Measurements from ENCODE around the gene NRIP1.
"Not testable (repeated sequence)": the region's sequence is repeated elsewhere in the genome, so short reads cannot be mapped to it uniquely, and the experiment has no call there.

The NRIP1 gene

DNA sequence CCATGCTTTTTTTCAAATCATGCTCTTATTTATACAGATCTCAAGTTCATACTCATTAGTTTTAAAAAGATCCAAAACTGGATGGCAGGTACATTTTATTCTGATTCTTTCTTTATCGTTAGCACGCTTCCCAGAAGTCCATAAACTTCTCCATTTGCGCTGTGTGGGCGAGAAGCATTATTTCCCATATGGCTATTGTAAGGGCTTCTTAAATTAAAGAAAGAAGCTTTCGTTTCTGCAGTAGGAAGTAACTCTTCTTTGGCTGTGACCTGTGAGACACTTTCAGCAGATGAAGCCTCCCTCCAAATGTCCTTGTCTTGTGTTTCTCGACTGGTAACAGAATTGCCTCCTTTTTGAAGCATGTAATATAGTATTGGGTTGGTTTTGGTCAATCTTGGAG lies 100.2 kb downstream of the NRIP1 start:
- no peak for DNase-seq

DNA sequence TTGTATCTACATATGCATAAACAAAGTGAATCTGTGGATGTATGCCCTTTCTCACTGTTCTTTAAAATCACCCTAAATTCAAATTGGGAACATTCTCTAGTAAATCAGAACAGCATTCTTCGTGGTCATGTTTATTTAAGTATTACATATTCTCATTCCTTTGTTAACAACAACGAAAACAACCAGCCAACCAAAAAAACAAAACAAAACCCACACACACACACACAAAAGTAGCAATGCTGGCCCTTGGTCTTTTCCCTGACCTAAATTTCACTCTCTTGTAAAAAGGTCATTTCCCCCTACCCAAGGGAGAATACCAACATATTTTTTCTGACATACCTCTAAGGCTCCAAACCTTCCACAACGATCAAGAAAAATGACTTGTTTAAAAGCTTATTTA lies 102.6 kb downstream of the NRIP1 start:
- DNase-seq = no peak

DNA sequence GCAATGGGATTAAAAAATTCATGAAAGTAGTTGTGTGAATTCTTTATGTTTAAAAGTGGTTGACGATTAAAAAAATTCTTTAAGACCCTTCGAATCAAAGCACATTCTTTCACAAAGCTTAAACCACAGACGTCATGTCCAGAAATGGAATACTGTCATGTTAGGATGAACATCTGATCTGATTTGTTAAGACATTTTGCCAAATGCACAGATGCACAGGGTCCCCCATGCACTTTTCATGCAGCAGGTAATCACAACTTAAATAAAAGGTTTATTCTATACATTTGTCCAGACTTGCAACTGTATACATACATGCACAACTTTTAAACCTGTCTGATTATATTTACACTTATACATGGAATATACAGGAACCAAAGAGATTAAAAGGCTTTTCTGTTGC lies 103.3 kb downstream of the NRIP1 start:
- DNase-seq = no peak

DNA sequence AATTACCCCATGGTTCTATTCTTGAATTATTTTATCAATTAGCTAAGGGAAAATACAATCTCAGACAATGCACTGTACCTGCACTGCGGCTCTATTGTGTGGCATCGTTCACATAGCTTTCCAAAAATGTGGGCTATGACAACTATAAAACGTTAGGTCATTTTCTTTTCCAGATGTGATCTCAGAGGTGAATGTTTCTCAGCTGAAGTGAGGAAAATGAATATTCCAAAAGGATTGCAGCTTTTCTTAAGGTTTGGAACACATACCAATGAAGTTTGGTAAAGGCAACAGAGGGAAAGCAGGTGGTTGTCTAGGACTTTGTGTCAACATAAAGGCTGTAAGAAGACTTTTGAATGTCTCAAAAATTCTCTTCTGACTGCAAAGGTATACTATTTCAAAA lies 105.5 kb downstream of the NRIP1 start:
- no peak for DNase-seq

DNA sequence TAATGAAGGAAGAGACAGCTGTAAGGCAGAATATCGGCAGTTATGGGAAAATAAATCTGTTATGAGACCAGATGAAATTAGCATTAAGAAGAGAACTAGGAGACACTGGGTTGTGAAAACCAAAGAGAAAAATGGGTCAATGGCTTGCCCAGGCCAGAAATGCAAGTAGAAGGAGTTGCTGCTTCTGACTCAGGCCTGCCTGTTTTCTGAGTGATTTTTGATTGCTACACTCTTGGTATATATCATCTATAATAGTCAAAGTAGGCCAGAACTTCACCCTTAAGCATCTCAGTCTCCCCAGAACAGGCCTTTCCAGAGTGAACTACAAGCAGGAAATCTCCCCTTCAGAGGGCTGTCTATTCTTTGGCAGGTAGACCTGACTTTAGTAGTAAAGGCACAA lies 107.0 kb downstream of the NRIP1 start:
- no peak for DNase-seq

DNA sequence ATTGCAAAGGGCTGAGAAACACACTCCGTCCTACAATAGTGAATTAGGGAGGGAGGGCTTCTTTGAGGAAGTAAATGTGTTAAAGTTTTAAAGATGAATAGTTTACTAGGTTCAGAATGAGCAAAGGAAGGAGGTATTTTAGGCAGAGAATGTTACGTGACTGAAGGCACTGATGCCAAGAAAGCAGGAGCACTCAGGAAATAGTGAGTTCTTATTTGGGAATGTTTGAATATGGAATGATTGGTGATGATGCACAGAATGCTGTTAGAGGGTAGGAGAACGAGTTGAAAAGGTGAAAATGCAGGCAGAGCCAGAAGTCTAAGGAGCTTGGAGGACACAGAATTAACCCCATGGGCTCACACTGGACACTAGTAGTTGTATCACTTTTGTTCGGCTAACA lies 108.0 kb downstream of the NRIP1 start:
- DNase-seq = no peak

DNA sequence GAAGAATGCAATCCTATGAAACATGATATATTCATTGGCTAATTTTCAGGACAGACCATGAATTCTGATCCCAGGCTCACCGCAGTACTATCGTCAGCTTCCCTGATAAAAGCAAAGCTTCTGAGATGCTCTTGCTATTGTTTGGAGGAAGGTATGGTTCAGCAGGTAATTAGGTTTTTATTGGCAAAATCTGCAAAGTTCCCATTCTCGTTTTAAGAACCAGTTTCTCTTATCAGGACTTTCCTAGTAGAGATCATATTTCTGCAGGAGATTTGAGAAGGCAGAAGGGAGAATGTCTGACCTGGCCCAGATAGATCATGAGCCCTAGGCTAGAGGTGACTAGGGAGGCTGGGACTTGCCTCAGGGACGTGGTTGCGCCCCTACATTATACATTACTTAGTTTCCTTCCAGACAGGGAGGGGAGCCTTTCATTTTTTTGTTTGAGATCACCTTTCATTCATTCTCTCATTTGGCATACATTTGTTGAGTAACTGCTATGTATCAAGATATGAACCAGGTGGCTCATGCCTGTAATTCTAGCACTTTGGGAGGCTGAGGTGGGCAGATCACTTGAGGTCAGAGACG lies 108.8 kb downstream of the NRIP1 start:
- no peak for DNase-seq

DNA sequence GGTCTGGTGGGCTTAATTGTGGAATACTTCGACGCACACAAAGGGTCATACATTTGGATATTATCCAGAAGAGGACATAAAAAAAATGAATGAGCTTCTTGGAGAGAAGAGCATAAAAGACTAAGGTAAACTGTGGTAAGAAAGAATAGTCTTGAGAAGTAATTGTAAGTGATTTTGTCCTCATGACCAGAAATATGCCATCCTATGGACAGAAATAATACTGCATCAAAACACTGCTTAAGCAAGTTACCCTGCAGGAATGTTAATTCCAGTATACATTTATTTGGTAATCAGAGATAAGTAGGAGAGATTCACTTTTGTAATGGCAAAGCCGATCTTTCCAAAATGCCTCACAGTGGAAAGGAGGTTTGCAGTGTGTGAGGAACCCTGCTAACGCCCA lies 111.9 kb downstream of the NRIP1 start:
- no peak for DNase-seq

DNA sequence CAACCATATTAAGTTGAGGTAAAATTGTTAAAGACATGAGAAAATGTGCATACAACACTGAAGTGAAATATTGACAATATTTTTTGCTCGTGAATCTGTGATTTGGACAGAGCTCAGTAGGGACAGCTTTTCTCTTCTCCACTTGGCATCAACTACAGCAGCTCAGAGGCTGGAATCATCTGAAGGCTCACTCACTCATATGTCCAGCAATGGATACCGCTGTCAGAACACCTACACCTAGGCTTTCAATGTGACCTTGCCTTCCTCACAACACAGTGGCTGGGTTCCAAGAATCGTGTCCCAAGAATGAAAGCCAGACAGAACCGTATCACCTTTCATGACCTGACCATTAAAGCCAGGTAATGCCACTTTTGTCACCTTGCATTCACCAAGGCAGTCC lies 115.2 kb downstream of the NRIP1 start:
- DNase-seq = no peak

DNA sequence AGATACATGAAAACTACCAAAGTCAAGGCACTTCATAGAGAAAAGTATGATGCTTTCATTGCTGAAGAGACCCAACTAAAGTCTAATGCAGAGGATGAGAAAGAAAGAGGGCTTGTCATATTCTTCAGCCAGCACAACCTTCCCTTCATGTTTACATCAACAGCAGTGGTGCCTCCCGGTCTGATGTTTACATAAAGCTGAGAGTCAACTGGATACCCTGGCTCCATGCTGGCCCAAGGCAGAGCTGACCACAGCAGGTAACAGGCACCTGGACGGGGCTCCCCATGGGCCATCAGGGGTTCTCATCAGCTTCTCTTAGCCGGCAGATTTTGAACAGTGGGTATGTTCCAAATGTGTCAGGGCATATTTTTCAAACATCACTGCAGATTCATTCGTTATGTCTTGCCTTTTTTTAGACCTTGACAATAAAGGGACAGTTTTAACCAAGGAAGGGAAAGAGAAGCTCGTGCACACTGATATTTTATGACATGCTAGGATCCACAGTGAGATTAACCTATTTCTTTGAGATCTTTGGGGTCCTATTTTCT lies 117.1 kb downstream of the NRIP1 start:
- DNase-seq = no peak

DNA sequence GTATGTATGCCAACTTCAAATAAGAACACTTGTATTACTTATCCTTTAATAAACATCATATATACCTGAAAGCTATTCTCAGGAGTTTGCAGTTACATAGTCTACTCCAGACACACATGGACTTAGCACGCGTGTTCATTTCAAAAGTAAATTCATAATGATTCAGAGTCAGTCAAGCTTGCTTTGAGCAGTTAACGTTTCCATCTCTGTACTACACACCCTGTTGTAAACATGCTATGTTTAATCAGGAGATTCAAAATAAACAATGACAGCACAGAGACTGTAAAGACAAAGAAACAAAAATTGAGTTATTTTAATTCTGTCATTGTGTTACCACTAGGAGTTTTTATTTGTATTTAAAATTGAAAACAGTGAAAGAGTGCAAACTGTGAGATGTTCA lies 119.6 kb downstream of the NRIP1 start:
- no peak for DNase-seq

DNA sequence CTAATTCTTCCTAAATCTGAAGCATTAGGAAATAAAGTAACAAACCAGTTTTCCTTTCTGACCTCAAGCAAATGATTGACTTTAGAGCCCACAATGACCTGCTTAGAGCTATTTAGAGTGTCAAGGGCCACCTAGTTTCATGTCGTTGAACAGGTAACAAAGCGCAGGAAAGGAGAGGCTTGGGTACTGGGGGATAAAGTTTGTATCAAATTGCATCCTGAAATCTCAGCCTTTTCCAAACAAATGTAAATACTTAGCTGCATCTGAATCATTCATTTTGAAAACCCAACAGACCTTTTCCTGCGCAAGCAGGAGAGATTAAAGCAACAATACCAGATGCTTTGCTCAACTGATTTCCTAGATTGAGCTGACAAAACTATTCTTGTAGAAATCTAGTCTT lies 121.2 kb downstream of the NRIP1 start:
- no peak for DNase-seq

DNA sequence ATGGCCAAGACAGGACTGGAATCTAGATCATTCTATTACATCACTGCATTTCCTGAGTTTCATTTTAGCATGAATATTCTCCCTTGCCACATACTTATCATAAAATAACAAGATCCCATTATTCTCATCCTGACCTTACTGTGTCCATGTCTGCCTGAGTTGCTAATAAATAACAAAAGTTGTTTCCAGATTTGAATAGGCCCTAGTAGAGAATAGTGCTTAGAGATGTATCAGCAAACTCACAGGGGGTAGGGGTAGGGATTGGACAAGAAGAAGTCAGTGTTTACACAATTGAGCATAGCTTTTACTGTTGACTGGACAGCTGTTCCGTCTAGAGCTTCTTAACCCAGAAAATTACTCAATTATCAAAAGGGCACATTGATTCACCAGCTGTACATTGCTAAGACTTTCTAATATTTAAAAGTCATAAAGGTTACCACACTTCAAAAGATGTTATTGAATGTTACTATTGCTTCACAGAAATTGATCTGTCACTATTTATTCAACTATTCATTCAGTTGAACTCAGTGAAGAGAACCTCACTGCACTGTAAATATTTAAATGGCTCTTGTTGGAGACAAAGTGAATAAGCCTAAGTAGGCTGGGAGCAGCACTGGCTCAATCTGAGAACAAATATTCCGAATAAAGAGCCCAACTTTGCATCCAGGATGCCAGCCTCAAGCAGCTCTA lies 121.9 kb downstream of the NRIP1 start:
- DNase-seq = no peak

DNA sequence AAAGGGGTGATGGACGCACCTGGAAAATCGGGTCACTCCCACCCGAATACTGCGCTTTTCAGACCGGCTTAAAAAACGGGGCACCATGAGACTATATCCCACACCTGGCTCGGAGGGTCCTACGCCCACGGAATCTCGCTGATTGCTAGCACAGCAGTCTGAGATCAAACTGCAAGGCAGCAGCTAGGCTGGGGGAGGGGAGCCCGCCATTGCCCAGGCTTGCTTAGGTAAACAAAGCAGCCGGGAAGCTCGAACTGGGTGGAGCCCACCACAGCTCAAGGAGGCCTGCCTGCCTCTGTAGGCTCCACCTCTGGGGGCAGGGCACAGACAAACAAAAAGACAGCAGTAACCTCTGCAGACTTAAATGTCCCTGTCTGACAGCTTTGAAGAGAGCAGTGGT lies 137.5 kb downstream of the NRIP1 start:
- DNase-seq = not testable (repeated sequence)

DNA sequence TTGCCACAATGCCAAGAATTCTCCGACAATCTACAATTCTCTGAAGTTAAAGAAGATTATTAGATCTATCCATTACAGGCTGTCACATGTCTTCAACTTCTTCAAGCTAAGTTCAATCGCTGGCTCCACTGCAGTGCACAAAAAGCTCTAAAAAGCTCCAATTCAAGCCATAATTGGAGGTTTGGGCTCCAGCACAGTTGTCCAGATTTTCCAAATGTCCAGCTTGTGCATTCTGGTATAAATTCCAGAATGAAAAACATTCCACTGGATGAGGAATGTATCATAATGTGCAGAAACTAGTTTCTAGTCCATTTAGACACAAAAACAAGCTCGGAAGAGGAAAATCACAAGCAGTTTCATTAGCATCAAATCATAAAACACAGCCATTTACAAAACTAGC lies 138.6 kb downstream of the NRIP1 start:
- no peak for DNase-seq

DNA sequence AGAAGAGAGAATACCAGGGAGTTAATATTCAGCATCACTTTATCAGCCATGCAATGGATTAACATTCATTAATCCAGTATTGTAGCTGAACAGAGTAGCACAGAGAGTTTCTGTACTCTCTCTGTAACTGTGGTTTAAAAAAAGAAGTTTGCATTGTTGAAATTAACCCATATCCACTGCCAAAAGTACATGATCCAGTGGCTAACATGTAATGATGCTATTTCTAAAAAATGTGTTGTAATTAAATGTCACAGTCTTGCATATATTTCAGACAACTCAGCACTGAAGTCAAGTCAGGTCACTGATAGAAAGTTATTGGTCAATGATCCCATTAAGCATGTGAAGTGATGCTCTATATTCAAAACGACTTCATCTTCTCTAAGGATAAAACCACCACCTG lies 141.3 kb downstream of the NRIP1 start:
- no peak for DNase-seq

DNA sequence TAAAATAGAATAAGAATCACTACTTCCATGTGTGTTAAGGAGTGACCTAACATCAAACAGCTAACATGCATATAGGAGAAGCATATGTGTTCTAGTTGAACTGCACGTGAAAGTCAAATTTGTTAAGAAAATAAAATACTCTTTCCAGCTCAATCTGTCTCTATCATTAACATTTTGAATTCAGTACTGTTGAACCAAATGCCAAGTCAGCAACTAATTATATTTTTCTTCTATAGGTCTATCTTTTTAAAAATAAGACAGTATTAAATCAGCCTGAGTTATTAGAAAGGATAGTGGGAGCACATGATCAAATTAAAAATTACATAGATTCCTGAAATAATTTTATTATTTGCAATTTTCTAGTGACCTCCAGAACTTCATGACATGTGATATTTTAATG lies 141.8 kb downstream of the NRIP1 start:
- DNase-seq = no peak

DNA sequence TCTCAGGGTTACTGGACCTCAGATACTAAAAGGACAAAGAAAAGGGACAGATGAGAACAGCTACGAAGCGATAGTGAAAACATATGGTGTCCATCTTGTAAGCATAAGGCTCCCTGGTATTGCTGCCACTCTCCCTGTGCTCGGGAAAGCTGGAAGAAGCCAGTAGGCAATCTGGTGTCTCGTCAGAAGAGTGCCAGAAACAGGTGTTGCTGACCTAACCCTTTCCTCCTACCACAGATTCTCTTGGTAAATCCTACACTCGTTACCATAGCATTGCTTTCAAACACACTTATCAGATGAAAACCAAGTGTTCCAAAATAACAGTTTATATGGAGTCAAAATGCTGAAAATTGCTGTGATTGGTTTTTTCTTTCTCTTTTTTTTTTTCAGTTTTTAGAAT lies 146.3 kb downstream of the NRIP1 start:
- no peak for DNase-seq

DNA sequence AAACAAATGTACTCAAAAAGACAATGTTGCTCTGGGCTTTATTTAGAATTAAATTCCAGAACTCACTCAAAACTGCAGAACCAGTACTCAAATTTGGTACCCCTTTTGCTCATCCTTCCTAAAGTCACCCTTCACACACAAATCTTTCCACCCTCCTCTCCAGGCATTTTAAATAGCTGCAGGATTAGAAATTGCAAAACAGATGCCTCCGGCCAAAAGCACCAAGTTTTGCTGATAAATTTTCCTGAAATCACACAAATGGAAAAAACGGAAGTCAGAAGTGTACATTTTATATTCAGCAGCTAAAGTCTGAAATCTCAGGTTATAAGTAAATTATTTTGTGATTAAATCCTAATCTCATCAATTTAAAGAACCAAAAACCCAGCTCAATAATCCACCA lies 147.0 kb downstream of the NRIP1 start:
- DNase-seq = no peak

DNA sequence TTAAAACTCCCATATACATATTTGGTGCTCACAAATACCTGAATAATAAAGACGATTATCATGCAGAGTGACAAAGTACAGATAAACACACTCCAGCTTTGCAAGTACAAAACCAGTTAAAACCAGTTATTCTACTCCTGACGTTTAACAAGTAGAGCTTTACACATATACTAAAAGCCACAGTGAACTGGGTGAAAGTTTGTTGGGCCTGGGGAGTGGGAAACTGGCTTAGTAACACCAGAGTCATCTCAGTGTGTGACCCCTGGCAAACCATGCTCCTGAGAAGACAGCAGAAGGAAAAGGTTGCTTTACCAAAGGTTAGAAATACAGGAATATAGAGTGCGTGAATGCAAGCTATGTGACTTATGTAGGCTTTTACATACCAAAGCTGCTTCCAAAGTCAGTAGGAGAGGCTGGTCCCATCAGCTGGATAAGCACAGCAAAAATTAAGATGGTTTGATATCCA lies 148.1 kb downstream of the NRIP1 start:
- DNase-seq = no peak

DNA sequence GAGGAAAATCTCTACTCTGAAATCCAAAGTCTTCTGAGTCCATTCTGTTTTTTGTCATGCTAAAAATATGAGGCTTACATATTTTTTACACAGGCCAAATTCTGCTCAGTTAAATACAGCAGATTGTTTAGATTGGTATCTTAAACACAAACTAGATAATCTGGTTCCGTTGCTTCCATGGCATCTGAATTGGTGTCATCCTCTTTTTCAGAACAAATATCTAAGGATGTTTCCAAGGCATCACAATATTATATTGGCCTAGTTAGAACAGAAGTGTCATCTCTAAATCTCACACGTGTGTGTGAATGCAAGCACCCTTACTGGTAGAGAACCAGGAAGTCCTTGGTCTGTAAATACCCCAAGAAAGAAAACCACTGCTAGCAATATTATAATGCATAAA lies 151.2 kb downstream of the NRIP1 start:
- no peak for DNase-seq

DNA sequence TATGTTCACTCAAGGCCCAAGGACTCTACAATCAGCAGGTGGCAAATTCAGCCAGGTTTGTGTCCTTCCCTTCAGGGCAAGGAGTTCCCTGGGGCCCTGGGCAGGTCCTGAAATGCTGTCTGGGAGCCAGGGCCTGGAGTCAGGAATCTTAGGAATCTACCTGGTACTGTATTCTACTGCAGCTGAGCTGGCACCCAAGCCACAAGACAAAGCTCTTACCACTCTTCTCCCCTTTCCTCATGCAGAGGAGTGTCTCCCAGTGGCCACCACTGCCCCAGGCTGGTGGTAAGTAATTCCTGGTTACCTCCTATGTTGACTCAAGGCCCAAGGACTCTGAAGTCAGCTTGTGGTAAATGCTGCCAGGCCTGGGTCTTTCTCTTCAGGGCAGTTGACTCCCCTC lies 153.4 kb downstream of the NRIP1 start:
- no peak for DNase-seq

Data from activated T-cell treated with anti-CD3 and anti-CD28 coated beads, Interleukin-2, amount 50 U/mL, for 1 hour (primary cell).